CD4-positive, alpha-beta T cell treated with Interleukin-2 at 100 ng/mL for 4 hours (primary cell): ENCODE results near the gene ARHGEF37.
A peak's percentile ranks its signal among the peaks of the same experiment; 100 is the strongest.
"Not testable (repeated sequence)": the region's sequence is repeated elsewhere in the genome, so short reads cannot be mapped to it uniquely, and the experiment has no call there.

Experiments
- DNase-seq: peaks from one replicate; pipeline ENCODE4 v3.0.0-alpha.2; 2020; ENCODE audit warnings: low spot score

ARHGEF37 gene

GRCh38 chr5:149581192-149581861, at the start of gene ARHGEF37:
Gene ARHGEF37, plus strand, starts transcription at chr5:149581498. Its CDS starts 16,272 bp downstream, at chr5:149597770.
- DNase-seq: peak; percentile 13

- DNase-seq: no peak
Observed at GRCh38 chr5:149532413-149532812, 48.9 kb upstream of the ARHGEF37 start.

GRCh38 chr5:149535787-149536186, 45.5 kb upstream of the ARHGEF37 start:
- not testable (repeated sequence) for DNase-seq

GRCh38 chr5:149537374-149537975, 43.8 kb upstream of the ARHGEF37 start:
- no peak for DNase-seq

- no peak for DNase-seq
Observed at GRCh38 chr5:149540089-149540488, 41.2 kb upstream of the ARHGEF37 start.

GRCh38 chr5:149541893-149542292, 39.4 kb upstream of the ARHGEF37 start:
- no peak for DNase-seq

- no peak for DNase-seq
Observed at GRCh38 chr5:149543361-149544027, 37.8 kb upstream of the ARHGEF37 start.

- no peak for DNase-seq
Observed at GRCh38 chr5:149544028-149544420, 37.3 kb upstream of the ARHGEF37 start.

- no peak for DNase-seq
Observed at GRCh38 chr5:149545327-149545726, 36.0 kb upstream of the ARHGEF37 start.

- DNase-seq: no peak
Observed at GRCh38 chr5:149546974-149547373, 34.3 kb upstream of the ARHGEF37 start.

- peak; percentile 47 for DNase-seq
Observed at GRCh38 chr5:149549461-149550267, 31.6 kb upstream of the ARHGEF37 start.

- peak; percentile 30 for DNase-seq
Observed at GRCh38 chr5:149550268-149550583, 31.1 kb upstream of the ARHGEF37 start.

- no peak for DNase-seq
Observed at GRCh38 chr5:149550594-149551226, 30.6 kb upstream of the ARHGEF37 start.

GRCh38 chr5:149551227-149552037, 29.9 kb upstream of the ARHGEF37 start, which contains the start of gene CSNK1A1:
Gene CSNK1A1, minus strand, starts transcription at chr5:149551439. Its CDS starts 475 bp downstream, at chr5:149550964.
- peak; percentile 98 for DNase-seq

- DNase-seq: no peak
Observed at GRCh38 chr5:149552038-149552494, 29.2 kb upstream of the ARHGEF37 start.

- DNase-seq: no peak
Observed at GRCh38 chr5:149552553-149553160, 28.6 kb upstream of the ARHGEF37 start.

- no peak for DNase-seq
Observed at GRCh38 chr5:149559706-149560105, 21.6 kb upstream of the ARHGEF37 start.

GRCh38 chr5:149561848-149562247, 19.4 kb upstream of the ARHGEF37 start:
- peak; percentile 8 for DNase-seq

GRCh38 chr5:149563466-149563865, 17.8 kb upstream of the ARHGEF37 start:
- DNase-seq: no peak

GRCh38 chr5:149564542-149565140, 16.7 kb upstream of the ARHGEF37 start:
- peak; percentile 73 for DNase-seq
